Caco-2 (cell line): ENCODE results near the gene RAB41. TPM values are rescaled to one million over a fixed set of nuclear protein-coding genes. Genes with fewer than 3 reads are reported as not detected.
"Not testable (repeated sequence)": the region's sequence is repeated elsewhere in the genome, so short reads cannot be mapped to it uniquely, and the experiment has no call there.

Experiments
- BruUV-seq: library from RNA; stranded (reverse); fragments of 400-500 nt; replicated peaks from 2 replicates; lab custom pipeline; 2021; lab: Mats Ljungman, UMichigan
- CTCF ChIA-PET: fragments of 300-600 bp; sonication (Branson Sonifier 250); formaldehyde crosslinking; loops from one replicate; lab custom pipeline; 2022; ENCODE audit warnings: antibody characterized with exemption; lab: Charles Lee
- POLR2A ChIA-PET: fragments of 300-600 bp; sonication (Branson Sonifier 250); formaldehyde crosslinking; loops from one replicate; lab custom pipeline; 2022; ENCODE audit warnings: antibody characterized with exemption; lab: Charles Lee
- DNase-seq, 2 experiments: peaks; one replicate each; pipeline versions ENCODE4 v3.0.0 to v3.0.0-alpha.2; 2020 to 2022
- H3K27me3 ChIP-seq: replicated peaks from 2 replicates; pipeline ENCODE4 v1.6.0; 2011; ENCODE audit warnings: low read length; ENCODE audit not compliant: control insufficient read depth, insufficient read depth
- H3K36me3 ChIP-seq: 2 replicates; pipeline ENCODE4 v1.5.1; 2011; ENCODE audit warnings: low read length; ENCODE audit not compliant: control insufficient read depth, insufficient read depth
- H3K4me1 ChIP-seq: fragments of 250-450 bp; sonication (Bioruptor Pico); 2 replicates; pipeline ENCODE4 v1.5.1; 2020; ENCODE audit warnings: mild to moderate bottlenecking
- H3K4me3 ChIP-seq: 2 replicates; pipeline ENCODE4 v1.5.1; 2011; ENCODE audit warnings: low read depth, mild to moderate bottlenecking, control low read depth, low read length
- H3K9me3 ChIP-seq: fragments of 250-450 bp; sonication (Bioruptor Pico); 2 replicates; pipeline ENCODE4 v1.5.1; 2020; ENCODE audit warnings: mild to moderate bottlenecking, moderate library complexity
- H3K27ac Mint-ChIP-seq: one replicate; pipeline ENCODE4 v1.8.0; 2022; ENCODE audit warnings: mixed read lengths; ENCODE audit not compliant: unreplicated experiment
- H3K27me3 Mint-ChIP-seq: one replicate; pipeline ENCODE4 v1.8.0; 2022; ENCODE audit warnings: mixed read lengths; ENCODE audit not compliant: insufficient read depth, unreplicated experiment
- H3K36me3 Mint-ChIP-seq: one replicate; pipeline ENCODE4 v1.8.0; 2022; ENCODE audit warnings: mild to moderate bottlenecking, mixed read lengths; ENCODE audit not compliant: insufficient read depth, unreplicated experiment
- H3K4me1 Mint-ChIP-seq: one replicate; pipeline ENCODE4 v1.8.0; 2022; ENCODE audit warnings: low read depth, mixed read lengths; ENCODE audit not compliant: unreplicated experiment
- H3K4me3 Mint-ChIP-seq: one replicate; pipeline ENCODE4 v1.8.0; 2022; ENCODE audit warnings: mild to moderate bottlenecking, moderate library complexity, mixed read lengths; ENCODE audit not compliant: unreplicated experiment
- H3K9me3 Mint-ChIP-seq: one replicate; pipeline ENCODE4 v1.8.0; 2022; ENCODE audit warnings: mixed read lengths; ENCODE audit not compliant: unreplicated experiment
- intact Hi-C: fragments of 100-400 bp; cut with micrococcal nuclease; formaldehyde crosslinking; loops from one replicate; pipeline ENCODE4 v1.10.0; 2022; ENCODE audit not compliant: unreplicated experiment
- total RNA-seq: library from RNA; stranded (reverse); gene quantifications from 2 replicates; pipeline ENCODE4 v1.2.3, GENCODE V29; 2022
- TF ChIP-seq, protein P1 (sequence below), 2 experiments: fragments of 200-600 bp in 1 of 2; IDR thresholded peaks; 1 replicate in 1 of 2; 2 replicates in 1 of 2; pipeline versions ENCODE4 v1.5.1 to v1.8.0; 2011 to 2022; ENCODE audit warnings: antibody characterized with exemption in 1 of 2, control low read depth in 1 of 2, inconsistent platforms in 1 of 2, low read depth in 1 of 2, low read length in 1 of 2, mild to moderate bottlenecking in 1 of 2, moderate library complexity in 1 of 2; ENCODE audit not compliant: insufficient read depth in 1 of 2, severe bottlenecking in 1 of 2, unreplicated experiment in 1 of 2

RAB41 gene
- total RNA-seq, 1 experiment from 2014 or later = not detected

DNA sequence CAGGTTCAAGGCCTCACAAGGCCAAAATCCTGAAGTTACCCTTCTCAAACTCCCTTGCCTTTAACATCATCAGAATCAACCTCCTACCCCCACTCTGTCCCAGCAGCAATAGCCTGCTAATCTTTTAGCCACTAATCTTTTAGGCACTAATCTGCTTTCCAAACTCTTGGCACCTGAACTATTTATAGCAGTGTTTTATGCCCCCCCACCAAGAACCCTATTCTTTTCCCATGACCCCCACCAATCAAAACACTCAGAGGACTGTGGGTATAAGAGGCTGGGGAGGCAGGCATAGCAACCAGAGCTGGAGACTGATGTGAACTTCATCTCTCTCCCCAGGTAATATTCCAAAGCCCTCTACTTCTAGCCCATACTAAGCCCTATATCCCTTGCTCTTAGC is 13.9 kb upstream of the RAB41 start, which contains the start of gene ARR3:
ARR3 (plus strand) TSS at position 301 of the 400 bp plus-strand sequence. CDS start 1,052 bp downstream, outside the sequence.
- intact Hi-C loops = no loop called here
- CTCF ChIA-PET = no interaction called here
- H3K9me3 Mint-ChIP-seq = no peaks in the 10 kb centered on the region

DNA sequence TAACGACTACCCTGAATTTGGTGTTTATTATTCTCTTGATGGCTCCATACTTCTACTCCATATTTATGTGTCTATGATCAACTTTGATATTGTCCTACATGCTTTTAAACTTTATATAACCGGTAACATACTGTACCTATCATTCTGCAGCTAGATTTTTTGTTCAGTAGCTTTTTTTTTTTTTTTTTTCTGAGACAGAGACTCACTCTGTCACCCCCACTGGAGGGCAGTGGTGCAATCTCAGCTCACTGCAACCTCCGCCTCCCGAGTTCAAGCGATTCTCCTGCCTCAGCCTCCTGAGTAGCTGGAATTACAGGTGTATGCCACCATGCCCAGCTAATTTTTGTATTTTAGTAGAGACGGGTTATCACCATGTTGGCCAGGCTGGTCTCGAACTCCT is 7.9 kb upstream of the RAB41 start:
- DNase-seq, H3K4me3 ChIP-seq, POLR2A ChIA-PET, H3K4me1 Mint-ChIP-seq, H3K9me3 ChIP-seq, H3K36me3 Mint-ChIP-seq, H3K27me3 ChIP-seq, H3K9me3 Mint-ChIP-seq, H3K4me1 ChIP-seq, BruUV-seq, H3K36me3 ChIP-seq, H3K27me3 Mint-ChIP-seq, intact Hi-C loops, H3K27ac Mint-ChIP-seq, H3K4me3 Mint-ChIP-seq: not testable (repeated sequence)
- CTCF ChIA-PET = interaction anchor here (0.6 kb wide), 3 partner anchors 11 to 81 kb away, joined by 3 to 5 read pairs (median 4); no protein-coding TSS in a partner anchor

More for the DNA sequence above, 13.9 kb upstream of the RAB41 start, which contains the start of gene ARR3:
- Histone ChIP-seq H3K27me3 (no peaks in the 10 kb centered on the region), H3K36me3 (no peaks in the 10 kb centered on the region), H3K4me1 (no peaks in the 10 kb centered on the region), H3K9me3 (no peaks in the 10 kb centered on the region), H3K4me3 (no peak within 1 kb of the TSS)
- Mint-ChIP-seq H3K4me3 (no peak within 1 kb of the TSS), H3K27ac (no peak within 1 kb of the TSS), H3K4me1 (peaks cover 5% of the 10 kb centered on the region), H3K36me3 (no peaks in the 10 kb centered on the region), H3K27me3 (peaks cover 12% of the 10 kb centered on the region)
- BruUV-seq = no TSS peak
- no peak for DNase-seq
- TF ChIP-seq, protein P1, sequence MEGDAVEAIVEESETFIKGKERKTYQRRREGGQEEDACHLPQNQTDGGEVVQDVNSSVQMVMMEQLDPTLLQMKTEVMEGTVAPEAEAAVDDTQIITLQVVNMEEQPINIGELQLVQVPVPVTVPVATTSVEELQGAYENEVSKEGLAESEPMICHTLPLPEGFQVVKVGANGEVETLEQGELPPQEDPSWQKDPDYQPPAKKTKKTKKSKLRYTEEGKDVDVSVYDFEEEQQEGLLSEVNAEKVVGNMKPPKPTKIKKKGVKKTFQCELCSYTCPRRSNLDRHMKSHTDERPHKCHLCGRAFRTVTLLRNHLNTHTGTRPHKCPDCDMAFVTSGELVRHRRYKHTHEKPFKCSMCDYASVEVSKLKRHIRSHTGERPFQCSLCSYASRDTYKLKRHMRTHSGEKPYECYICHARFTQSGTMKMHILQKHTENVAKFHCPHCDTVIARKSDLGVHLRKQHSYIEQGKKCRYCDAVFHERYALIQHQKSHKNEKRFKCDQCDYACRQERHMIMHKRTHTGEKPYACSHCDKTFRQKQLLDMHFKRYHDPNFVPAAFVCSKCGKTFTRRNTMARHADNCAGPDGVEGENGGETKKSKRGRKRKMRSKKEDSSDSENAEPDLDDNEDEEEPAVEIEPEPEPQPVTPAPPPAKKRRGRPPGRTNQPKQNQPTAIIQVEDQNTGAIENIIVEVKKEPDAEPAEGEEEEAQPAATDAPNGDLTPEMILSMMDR (IDR thresholded peaks at IDR 0.05; ENCODE audit: insufficient read depth in 1 of 2, low read depth in 1 of 2, low read length in 1 of 2, severe bottlenecking in 1 of 2, unreplicated experiment in 1 of 2) = no peak
- POLR2A ChIA-PET = no interaction called here

DNA sequence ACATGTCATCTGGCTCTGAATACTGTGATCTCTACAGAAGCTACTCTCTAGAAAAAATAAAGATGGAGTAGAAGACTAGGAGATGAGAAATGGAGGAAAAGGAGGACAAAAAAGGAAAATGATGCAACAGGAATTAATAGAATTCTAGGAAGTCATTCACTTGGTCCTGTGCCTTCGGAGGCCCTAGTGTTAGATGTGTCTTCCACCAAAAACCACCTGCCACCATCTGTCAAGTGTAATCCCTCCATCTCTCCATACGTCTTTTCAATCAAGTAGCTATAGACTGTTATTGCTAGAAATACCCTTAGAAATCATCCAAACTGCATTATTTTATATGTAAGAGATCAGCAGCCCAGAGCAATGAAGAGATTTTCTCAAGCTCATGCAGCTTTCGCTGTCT is 2.9 kb upstream of the RAB41 start:
- intact Hi-C loops = no loop called here
- TF ChIP-seq, protein P1 (IDR thresholded peaks at IDR 0.05; ENCODE audit: insufficient read depth in 1 of 2, low read depth in 1 of 2, low read length in 1 of 2, severe bottlenecking in 1 of 2, unreplicated experiment in 1 of 2) = no peak
- no TSS peak for BruUV-seq

More for the DNA sequence above, 2.9 kb upstream of the RAB41 start:
- no peak overlapping the region for H3K4me3 ChIP-seq
- no peak for DNase-seq
- no peaks in the 10 kb centered on the region for H3K27me3 ChIP-seq
- CTCF ChIA-PET = no interaction called here
- no peaks in the 10 kb centered on the region for H3K4me1 ChIP-seq
- no peaks in the 10 kb centered on the region for H3K36me3 ChIP-seq
- no peaks in the 10 kb centered on the region for H3K9me3 ChIP-seq
- Mint-ChIP-seq H3K27me3 (peaks cover 4% of the 10 kb centered on the region), H3K9me3 (no peaks in the 10 kb centered on the region), H3K4me1 (no peaks in the 10 kb centered on the region), H3K27ac (no peak overlapping the region), H3K36me3 (no peaks in the 10 kb centered on the region), H3K4me3 (no peak overlapping the region)
- POLR2A ChIA-PET = no interaction called here
